SK-N-SH (cell line): ENCODE measurements around the gene FSTL5. TPM values are rescaled to one million over a fixed set of nuclear protein-coding genes. Genes with fewer than 3 reads are reported as not detected.
A peak's percentile ranks its signal among the peaks of the same experiment; 100 is the strongest.

Experiments
- CTCF ChIA-PET: fragments of 300-600, 350-600 bp; formaldehyde crosslinking; extraction: SDS; loops from one replicate; lab custom pipeline; 2021; lab: Yijun Ruan, JAX
- POLR2A ChIA-PET: fragments of 350-600 bp; sonication (Branson Sonifier 250); formaldehyde crosslinking; extraction: SDS; loops from one replicate; lab custom pipeline; 2020; ENCODE audit warnings: antibody characterized with exemption, inconsistent platforms; lab: Yijun Ruan, JAX
- DNase-seq: peaks from one replicate; pipeline ENCODE4 v3.0.0; 2012
- H2AFZ ChIP-seq: fragments of 200-600 bp; sonication (generic); 2 replicates; pipeline ENCODE4 v1.8.1; 2016; ENCODE audit warnings: antibody characterized with exemption, mild to moderate bottlenecking, low read depth
- H3F3A ChIP-seq: fragments of 200-600 bp; sonication (generic); replicated peaks from 2 replicates; pipeline ENCODE3; 2016; ENCODE audit warnings: antibody characterized with exemption, mild to moderate bottlenecking; ENCODE audit not compliant: insufficient read depth
- H3K27ac ChIP-seq, 2 experiments: fragments of 200-500 bp in 1 of 2; fragments of 200-600 bp in 1 of 2; sonication (Bioruptor generic) in 1 of 2; sonication (generic), shearing (Covaris generic) in 1 of 2; 2 replicates each; pipeline versions ENCODE4 v1.5.1 to v1.6.1; 2014 to 2016; ENCODE audit warnings: low read depth in 2 of 2, inconsistent platforms in 1 of 2, low read length in 1 of 2, mild to moderate bottlenecking in 1 of 2, mixed read lengths in 1 of 2
- H3K27me3 ChIP-seq: fragments of 200-600 bp; sonication (generic), shearing (Covaris generic); 2 replicates; pipeline ENCODE4 v1.6.1; 2016; ENCODE audit warnings: mixed run types; ENCODE audit not compliant: insufficient read depth
- H3K36me3 ChIP-seq, 2 experiments: fragments of 200-500 bp in 1 of 2; fragments of 200-600 bp in 1 of 2; sonication (Bioruptor generic) in 1 of 2; sonication (generic) in 1 of 2; replicated peaks in 1 of 2; 2 replicates each; pipeline versions ENCODE3 to v1.5.1; 2014 to 2016; ENCODE audit warnings: low read length in 1 of 2, mild to moderate bottlenecking in 1 of 2; ENCODE audit not compliant: insufficient read depth in 2 of 2, control insufficient read depth in 1 of 2
- H3K4me1 ChIP-seq, 2 experiments: fragments of 200-500 bp in 1 of 2; fragments of 200-600 bp in 1 of 2; sonication (Bioruptor generic) in 1 of 2; sonication (generic), shearing (Covaris generic) in 1 of 2; 2 replicates each; pipeline versions ENCODE4 v1.5.1 to v1.6.1; 2014 to 2016; ENCODE audit warnings: low read depth in 1 of 2, low read length in 1 of 2, mixed run types in 1 of 2; ENCODE audit not compliant: insufficient read depth in 2 of 2, control insufficient read depth in 1 of 2
- H3K4me2 ChIP-seq: fragments of 200-600 bp; sonication (generic), shearing (Covaris generic); 2 replicates; pipeline ENCODE4 v1.6.1; 2017; ENCODE audit warnings: mixed run types
- H3K4me3 ChIP-seq, 2 experiments: fragments of 200-500 bp in 1 of 2; fragments of 200-600 bp in 1 of 2; sonication (Bioruptor generic) in 1 of 2; sonication (generic), shearing (Covaris generic) in 1 of 2; 2 replicates each; pipeline versions ENCODE4 v1.5.1 to v1.8.1; 2014 to 2016; ENCODE audit warnings: low read depth in 2 of 2, inconsistent platforms in 1 of 2, low read length in 1 of 2, mild to moderate bottlenecking in 1 of 2, mixed read lengths in 1 of 2, moderate library complexity in 1 of 2
- H3K79me2 ChIP-seq: fragments of 200-600 bp; sonication (generic); 2 replicates; pipeline ENCODE4 v1.8.1; 2017; ENCODE audit warnings: mild to moderate bottlenecking; ENCODE audit not compliant: insufficient read depth
- H3K9ac ChIP-seq: fragments of 200-600 bp; sonication (generic); 2 replicates; pipeline ENCODE4 v1.6.1; 2017; ENCODE audit warnings: mixed run types
- H3K9me2 ChIP-seq: fragments of 200-600 bp; sonication (generic); 2 replicates; pipeline ENCODE4 v1.6.1; 2017; ENCODE audit warnings: mixed run types
- H3K9me3 ChIP-seq: fragments of 200-600 bp; sonication (generic); 2 replicates; pipeline ENCODE4 v1.6.1; 2017; ENCODE audit warnings: mixed run types, mild to moderate bottlenecking, moderate library complexity
- H4K20me1 ChIP-seq: fragments of 200-600 bp; sonication (generic); 2 replicates; pipeline ENCODE4 v1.6.1; 2017; ENCODE audit warnings: mild to moderate bottlenecking, mixed run types; ENCODE audit not compliant: insufficient read depth
- CHD2 ChIP-seq: fragments of 150-350 bp; IDR thresholded peaks from 2 replicates; pipeline ENCODE4 v1.6.1; 2018; ENCODE audit warnings: low read length; ENCODE audit not compliant: partially characterized antibody
- EZH2phosphoT487 ChIP-seq: fragments of 200-600 bp; sonication (generic); IDR thresholded peaks from 2 replicates; pipeline ENCODE4 v1.6.1; 2017; ENCODE audit warnings: low read depth, mixed run types, mild to moderate bottlenecking, antibody characterized with exemption, moderate library complexity, borderline replicate concordance
- FOSL2 ChIP-seq: IDR thresholded peaks from 2 replicates; pipeline ENCODE4 v1.4.0; 2012; ENCODE audit warnings: low read depth, mild to moderate bottlenecking, moderate library complexity, borderline replicate concordance
- FOXM1 ChIP-seq: IDR thresholded peaks from 2 replicates; pipeline ENCODE4 v1.4.0; 2012; ENCODE audit warnings: low read depth, mild to moderate bottlenecking
- MXI1 ChIP-seq: IDR thresholded peaks from 2 replicates; pipeline ENCODE4 v1.6.1; 2012; ENCODE audit warnings: mild to moderate bottlenecking, low read depth, low read length, improper control_type of control experiment
- NRF1 ChIP-seq: IDR thresholded peaks from 2 replicates; pipeline ENCODE4 v1.6.1; 2012; ENCODE audit warnings: low read depth, mild to moderate bottlenecking, low read length
- PBX3 ChIP-seq: IDR thresholded peaks from 2 replicates; pipeline ENCODE4; 2012
- RAD21 ChIP-seq: IDR thresholded peaks from 2 replicates; pipeline ENCODE4 v1.6.1; 2012; ENCODE audit warnings: mild to moderate bottlenecking, low read length
- REST ChIP-seq: IDR thresholded peaks from 2 replicates; pipeline ENCODE4 v1.6.1; 2012; ENCODE audit warnings: mild to moderate bottlenecking, low read depth, low read length, moderate library complexity
- SIN3A ChIP-seq: IDR thresholded peaks from 2 replicates; pipeline ENCODE4 v1.6.1; 2012; ENCODE audit warnings: low read depth, mild to moderate bottlenecking, low read length, moderate library complexity, borderline replicate concordance
- USF2 ChIP-seq: fragments of 150-350 bp; IDR thresholded peaks from 2 replicates; pipeline ENCODE4 v1.6.1; 2017; ENCODE audit warnings: antibody characterized with exemption, low read length, low read depth, borderline replicate concordance
- WGBS: methylation state at CpG from one replicate; pipeline ENCODE4 v1.1.6; 2017; ENCODE audit warnings: low lambda C conversion rate; 5-methylcytosine and 5-hydroxymethylcytosine counted together
- polyA plus RNA-seq, 3 experiments: library from polyadenylated mRNA; depleted of rRNA; stranded (reverse); fragments of >200 nt; gene quantifications; 2 replicates each; pipeline ENCODE4 v1.2.3, GENCODE V29; 2012

Gene FSTL5
- polyA plus RNA-seq, 1 of the 3 experiments (the other 2 are of a cell fraction): 0.07 TPM

GRCh38 chr4:161816958-161817357 lies 346.8 kb downstream of the FSTL5 start:
- 91% methylated on average over 1 of the region's 1 CpG for WGBS
- DNase-seq: no peak

GRCh38 chr4:161815841-161816240 lies 348.0 kb downstream of the FSTL5 start:
- Histone ChIP-seq H3K79me2 (no peaks in the 10 kb centered on the region), H3K9me3 (no peaks in the 10 kb centered on the region), H3K4me1 (no peaks in the 10 kb centered on the region), H3K4me2 (no peak overlapping the region), H3K9me2 (no peaks in the 10 kb centered on the region), H2AFZ (no peak overlapping the region), H3F3A (no peaks in the 10 kb centered on the region), H3K27me3 (no peaks in the 10 kb centered on the region), H4K20me1 (no peaks in the 10 kb centered on the region), H3K36me3 (no peaks in the 10 kb centered on the region), H3K27ac (no peak overlapping the region), H3K4me3 (no peak overlapping the region), H3K9ac (no peak overlapping the region)
- ChIA-PET POLR2A (no interaction called here), CTCF (no interaction called here)
- WGBS: 44% methylated on average over 1 of the region's 1 CpG
- no peak for DNase-seq
- TF ChIP-seq RAD21 (no peak), PBX3 (no peak)

More at GRCh38 chr4:161816958-161817357, 346.8 kb downstream of the FSTL5 start:
- H3K4me1 ChIP-seq: no peaks in the 10 kb centered on the region
- no peaks in the 10 kb centered on the region for H4K20me1 ChIP-seq
- TF ChIP-seq NRF1 (no peak), CHD2 (no peak)
- TF ChIP-seq, all 33 proteins: peak for 0
- Histone ChIP-seq H3K9me2 (no peaks in the 10 kb centered on the region), H3K36me3 (no peaks in the 10 kb centered on the region), H3F3A (no peaks in the 10 kb centered on the region), H3K4me2 (no peak overlapping the region), H3K27ac (no peak overlapping the region), H3K9ac (no peak overlapping the region), H3K27me3 (no peaks in the 10 kb centered on the region), H3K79me2 (no peaks in the 10 kb centered on the region), H2AFZ (no peak overlapping the region), H3K9me3 (no peaks in the 10 kb centered on the region), H3K4me3 (no peak overlapping the region)
- CTCF ChIA-PET: no interaction called here
- POLR2A ChIA-PET: no interaction called here

- Histone ChIP-seq H3K4me3 (no peak overlapping the region), H2AFZ (peak overlapping the region; percentile 63), H3K36me3 (no peaks in the 10 kb centered on the region), H3K9ac (no peak overlapping the region), H3F3A (no peaks in the 10 kb centered on the region), H3K4me2 (0 out of 2 replicates have a peak overlapping the region, but pooled peaks have one; percentile 33), H3K27ac (no peak overlapping the region), H3K27me3 (no peaks in the 10 kb centered on the region), H3K9me2 (no peaks in the 10 kb centered on the region), H3K4me1 (no peaks in the 10 kb centered on the region), H3K9me3 (no peaks in the 10 kb centered on the region), H4K20me1 (no peaks in the 10 kb centered on the region), H3K79me2 (no peaks in the 10 kb centered on the region)
- TF ChIP-seq PBX3 (no peak), USF2 (no peak), MXI1 (no peak), NRF1 (no peak), EZH2phosphoT487 (no peak), FOSL2 (no peak), FOXM1 (no peak), SIN3A (no peak), REST (no peak)
- ChIA-PET POLR2A (no interaction called here), CTCF (no interaction called here)
- DNase-seq: no peak
Measured at GRCh38 chr4:161813889-161814288, 349.9 kb downstream of the FSTL5 start.
